Calu3 (cell line): ENCODE results near the gene OR10H3. TPM values are rescaled to one million over a fixed set of nuclear protein-coding genes. Genes with fewer than 3 reads are reported as not detected.
A peak's percentile ranks its signal among the peaks of the same experiment; 100 is the strongest.

Source experiments
- BruUV-seq: library from RNA; stranded (reverse); fragments of 400-500 nt; replicated peaks from 2 replicates; lab custom pipeline; 2021; lab: Mats Ljungman, UMichigan
- CTCF ChIA-PET: fragments of 300-600 bp; sonication (Branson Sonifier 250); formaldehyde crosslinking; loops from one replicate; lab custom pipeline; 2022; ENCODE audit warnings: antibody characterized with exemption; lab: Charles Lee
- DNase-seq: peaks from one replicate; pipeline ENCODE4 v3.0.0; 2022
- H3K27ac Mint-ChIP-seq: one replicate; pipeline ENCODE4 v1.8.0; 2022; ENCODE audit warnings: mixed read lengths; ENCODE audit not compliant: unreplicated experiment
- H3K27me3 Mint-ChIP-seq: one replicate; pipeline ENCODE4 v1.8.0; 2022; ENCODE audit warnings: mixed read lengths; ENCODE audit not compliant: unreplicated experiment
- H3K36me3 Mint-ChIP-seq: one replicate; pipeline ENCODE4 v1.8.0; 2022; ENCODE audit warnings: mild to moderate bottlenecking, moderate library complexity, mixed read lengths; ENCODE audit not compliant: insufficient read depth, unreplicated experiment
- H3K4me1 Mint-ChIP-seq: one replicate; pipeline ENCODE4 v1.8.0; 2022; ENCODE audit warnings: mild to moderate bottlenecking, low read depth, mixed read lengths; ENCODE audit not compliant: unreplicated experiment
- H3K4me3 Mint-ChIP-seq: one replicate; pipeline ENCODE4 v1.8.0; 2022; ENCODE audit warnings: mild to moderate bottlenecking, low read depth, moderate library complexity, mixed read lengths; ENCODE audit not compliant: unreplicated experiment
- H3K9me3 Mint-ChIP-seq: one replicate; pipeline ENCODE4 v1.8.0; 2022; ENCODE audit warnings: low read depth, mixed read lengths; ENCODE audit not compliant: unreplicated experiment
- intact Hi-C: fragments of 100-400 bp; cut with micrococcal nuclease; formaldehyde crosslinking; loops from one replicate; pipeline ENCODE4 v1.10.0; 2022; ENCODE audit not compliant: unreplicated experiment
- total RNA-seq: library from RNA; stranded (reverse); gene quantifications from 2 replicates; pipeline ENCODE4 v1.2.3, GENCODE V29; 2022
- TF ChIP-seq, protein P1 (sequence below): fragments of 200-600 bp; IDR thresholded peaks from one replicate; pipeline ENCODE4 v1.8.0; 2022; ENCODE audit warnings: antibody characterized with exemption; ENCODE audit not compliant: unreplicated experiment

OR10H3 gene
- total RNA-seq, 1 experiment from 2014 or later = not detected

DNA sequence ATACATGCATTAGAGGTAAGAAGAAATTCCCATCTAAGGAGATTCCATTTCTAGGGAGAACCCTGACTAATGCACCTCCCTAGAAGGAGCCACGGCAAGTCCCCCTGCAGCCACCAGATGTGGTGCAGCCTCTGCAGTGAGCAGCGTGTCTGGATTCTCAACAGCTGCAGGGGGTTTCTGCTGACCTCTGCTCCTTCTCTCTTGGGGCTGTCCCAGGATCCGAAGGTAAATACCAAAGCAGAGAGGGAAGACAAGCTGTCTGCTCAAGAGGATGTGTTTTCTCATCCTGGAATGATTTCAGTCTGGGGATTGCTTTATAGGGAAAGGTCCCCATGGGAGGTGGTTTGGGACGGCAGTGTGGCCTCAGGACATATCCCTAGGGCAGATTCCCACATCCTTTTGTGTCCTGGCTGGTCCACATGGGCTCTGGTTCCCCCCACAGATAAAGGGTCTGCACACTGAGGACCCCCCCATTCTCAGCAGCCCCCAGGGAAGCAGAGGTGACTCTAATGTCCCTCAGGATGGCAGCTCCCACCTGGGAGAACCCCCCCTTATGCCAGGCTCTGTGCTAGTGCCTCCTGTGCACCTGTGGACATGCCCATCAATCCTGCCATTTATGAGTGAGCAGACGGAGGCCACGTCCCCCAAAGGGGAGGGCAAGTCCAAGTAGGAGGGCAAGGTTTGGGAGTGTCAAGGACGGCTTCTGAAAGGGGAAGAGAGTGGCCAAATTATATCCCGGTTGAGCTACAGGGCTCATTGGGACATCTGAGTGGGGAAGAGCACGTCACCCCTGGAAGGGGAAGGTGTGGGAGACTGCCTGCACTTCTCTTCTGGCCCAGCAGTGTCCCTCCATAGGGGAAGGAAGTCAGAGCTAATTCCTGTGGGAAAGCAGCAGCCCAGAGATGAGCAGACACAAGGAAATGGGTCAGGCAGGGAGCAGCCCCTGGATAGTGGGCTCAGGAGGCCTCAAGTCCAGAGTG, 39.5 kb downstream of the OR10H3 start:
- CTCF ChIA-PET = no interaction called here

DNA sequence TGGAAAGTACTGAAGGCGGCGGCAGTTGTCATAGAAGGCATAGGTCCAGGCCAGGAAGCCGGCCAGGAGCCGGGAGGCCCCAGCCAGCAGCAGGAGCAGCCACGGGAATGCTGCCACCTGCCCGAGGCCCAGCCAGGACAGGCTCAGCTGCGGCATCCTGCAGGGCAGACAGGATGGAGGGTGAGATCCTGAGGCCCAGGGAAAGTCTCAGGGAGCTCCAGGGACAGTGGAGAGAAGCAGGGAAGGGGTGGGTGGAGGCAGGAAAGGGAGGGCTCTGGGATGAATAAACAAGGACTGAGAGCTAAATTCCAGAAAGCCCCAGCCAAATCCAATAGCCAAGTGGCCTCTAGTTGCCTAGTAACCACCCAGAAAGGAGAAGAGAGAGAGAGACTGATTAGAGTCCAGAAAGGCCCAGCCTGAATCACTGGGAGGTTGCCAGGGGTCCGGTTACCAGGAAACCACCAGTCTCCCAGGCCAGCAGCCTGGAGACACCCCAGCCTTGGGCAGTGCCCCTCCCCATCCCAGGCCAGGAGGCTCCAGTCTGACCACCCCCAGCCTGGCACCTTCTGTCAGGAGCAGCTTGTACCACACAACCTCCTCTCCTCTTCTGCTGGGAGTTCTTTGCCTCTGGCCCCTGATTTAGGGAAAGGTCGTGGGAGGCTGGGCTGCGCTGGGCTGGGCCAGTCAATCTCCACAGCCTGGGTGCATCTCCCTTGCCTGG, 42.1 kb downstream of the OR10H3 start:
- H3K27ac Mint-ChIP-seq = no peak overlapping the region
- no peak overlapping the region for H3K4me3 Mint-ChIP-seq
- DNase-seq = peak; percentile 31
- TF ChIP-seq, protein P1, sequence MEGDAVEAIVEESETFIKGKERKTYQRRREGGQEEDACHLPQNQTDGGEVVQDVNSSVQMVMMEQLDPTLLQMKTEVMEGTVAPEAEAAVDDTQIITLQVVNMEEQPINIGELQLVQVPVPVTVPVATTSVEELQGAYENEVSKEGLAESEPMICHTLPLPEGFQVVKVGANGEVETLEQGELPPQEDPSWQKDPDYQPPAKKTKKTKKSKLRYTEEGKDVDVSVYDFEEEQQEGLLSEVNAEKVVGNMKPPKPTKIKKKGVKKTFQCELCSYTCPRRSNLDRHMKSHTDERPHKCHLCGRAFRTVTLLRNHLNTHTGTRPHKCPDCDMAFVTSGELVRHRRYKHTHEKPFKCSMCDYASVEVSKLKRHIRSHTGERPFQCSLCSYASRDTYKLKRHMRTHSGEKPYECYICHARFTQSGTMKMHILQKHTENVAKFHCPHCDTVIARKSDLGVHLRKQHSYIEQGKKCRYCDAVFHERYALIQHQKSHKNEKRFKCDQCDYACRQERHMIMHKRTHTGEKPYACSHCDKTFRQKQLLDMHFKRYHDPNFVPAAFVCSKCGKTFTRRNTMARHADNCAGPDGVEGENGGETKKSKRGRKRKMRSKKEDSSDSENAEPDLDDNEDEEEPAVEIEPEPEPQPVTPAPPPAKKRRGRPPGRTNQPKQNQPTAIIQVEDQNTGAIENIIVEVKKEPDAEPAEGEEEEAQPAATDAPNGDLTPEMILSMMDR = no peak
- H3K27me3 Mint-ChIP-seq = peaks cover 28% of the 10 kb centered on the region
- intact Hi-C loops = no loop called here
- H3K9me3 Mint-ChIP-seq = no peaks in the 10 kb centered on the region
- H3K36me3 Mint-ChIP-seq = no peaks in the 10 kb centered on the region
- CTCF ChIA-PET = no interaction called here
- no peaks in the 10 kb centered on the region for H3K4me1 Mint-ChIP-seq
- BruUV-seq = no TSS peak

More for the DNA sequence above, 39.5 kb downstream of the OR10H3 start:
- Mint-ChIP-seq H3K36me3 (no peaks in the 10 kb centered on the region), H3K27ac (no peak overlapping the region), H3K9me3 (no peaks in the 10 kb centered on the region), H3K4me3 (no peak overlapping the region), H3K27me3 (peaks cover 34% of the 10 kb centered on the region), H3K4me1 (no peaks in the 10 kb centered on the region)
- DNase-seq = no peak
- intact Hi-C loops = no loop called here
- BruUV-seq = no TSS peak
- TF ChIP-seq, protein P1 = no peak

DNA sequence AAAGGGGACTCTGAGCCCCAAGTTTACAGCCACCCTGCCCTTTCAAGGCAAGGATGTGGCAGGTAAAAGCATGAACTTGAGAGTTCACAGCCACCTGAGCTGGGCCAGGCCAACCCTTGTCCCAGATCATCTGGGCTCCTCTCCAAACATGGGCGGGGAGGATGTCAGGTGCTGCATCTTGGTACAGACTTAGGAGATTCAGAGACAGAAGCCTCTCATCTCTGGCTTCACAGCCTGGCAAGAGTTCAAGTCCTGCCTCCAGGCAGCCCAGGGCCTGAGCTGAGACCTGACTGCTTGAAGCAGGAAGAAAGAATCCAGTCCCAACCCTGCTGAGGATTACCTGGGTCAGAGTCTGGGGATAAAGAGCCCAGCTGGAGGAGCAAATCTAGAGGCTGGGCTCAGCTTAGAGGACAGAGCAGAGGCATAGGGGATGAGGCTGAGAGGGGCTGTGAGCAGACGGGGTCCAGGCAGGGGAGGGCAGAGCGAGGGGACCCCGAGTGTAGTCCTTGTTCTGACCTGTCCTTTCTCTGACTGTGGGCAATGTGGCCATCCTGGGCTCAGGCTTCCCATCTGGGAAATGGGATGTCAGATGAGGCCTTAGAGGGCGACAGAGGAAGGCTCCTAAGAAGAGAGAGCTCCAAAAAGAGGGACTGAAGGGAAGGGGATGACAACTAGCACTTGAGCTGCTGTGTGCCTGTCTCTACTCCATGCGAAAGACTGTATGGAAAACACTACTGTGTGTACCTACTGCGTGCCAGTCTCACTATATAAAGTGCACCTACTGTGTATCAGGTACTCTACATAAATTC, 43.0 kb downstream of the OR10H3 start:
- peaks cover 20% of the 10 kb centered on the region for H3K27me3 Mint-ChIP-seq
- intact Hi-C loops = no loop called here
- H3K27ac Mint-ChIP-seq = no peak overlapping the region
- H3K9me3 Mint-ChIP-seq = no peaks in the 10 kb centered on the region
- CTCF ChIA-PET = no interaction called here
- BruUV-seq = no TSS peak
- no peaks in the 10 kb centered on the region for H3K36me3 Mint-ChIP-seq
- DNase-seq = no peak
- TF ChIP-seq, protein P1 = no peak
- H3K4me3 Mint-ChIP-seq = no peak overlapping the region
- H3K4me1 Mint-ChIP-seq = no peaks in the 10 kb centered on the region

DNA sequence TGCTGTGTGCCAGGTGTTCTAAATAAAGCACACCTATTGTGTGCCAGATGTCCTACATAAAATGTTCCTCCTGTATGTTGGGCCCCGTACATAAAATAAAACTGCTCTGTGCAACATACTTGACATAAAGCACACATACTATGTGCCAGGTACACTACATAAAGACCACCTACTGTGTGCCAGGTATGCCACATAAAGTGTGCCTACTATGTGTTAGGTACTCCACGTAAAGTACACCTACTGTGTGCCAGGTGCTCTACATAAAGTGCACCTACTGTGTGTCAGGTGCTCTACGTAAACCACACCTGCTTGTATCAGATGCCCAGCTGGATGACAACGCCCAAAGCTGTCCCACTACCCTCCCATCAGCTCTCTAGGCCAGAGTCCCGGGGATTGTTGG, 43.9 kb downstream of the OR10H3 start:
- peaks cover 17% of the 10 kb centered on the region for H3K27me3 Mint-ChIP-seq
- DNase-seq = no peak
- H3K27ac Mint-ChIP-seq = no peak overlapping the region
- no peaks in the 10 kb centered on the region for H3K9me3 Mint-ChIP-seq
- CTCF ChIA-PET = no interaction called here
- no peak overlapping the region for H3K4me3 Mint-ChIP-seq
- intact Hi-C loops = no loop called here
- TF ChIP-seq, protein P1 = no peak
- no TSS peak for BruUV-seq
- H3K4me1 Mint-ChIP-seq = no peaks in the 10 kb centered on the region
- no peaks in the 10 kb centered on the region for H3K36me3 Mint-ChIP-seq
